Neural progenitor cell (in vitro differentiated cells): ENCODE results near the gene ALDOB.

Experiments used
- EZH2 ChIP-seq: fragments of 200-600 bp; sonication (generic); IDR thresholded peaks from 2 replicates; pipeline ENCODE4 v1.6.1; 2017; ENCODE audit warnings: antibody characterized with exemption, mild to moderate bottlenecking, moderate library complexity
- EZH2phosphoT487 ChIP-seq: fragments of 200-600 bp; sonication (generic); IDR thresholded peaks from 2 replicates; pipeline ENCODE4 v1.6.1; 2017; ENCODE audit warnings: antibody characterized with exemption
- TF ChIP-seq, protein P1 (sequence below): fragments of 200-600 bp; sonication (generic); IDR thresholded peaks from 2 replicates; pipeline ENCODE4 v1.5.1; 2017; ENCODE audit warnings: antibody characterized with exemption, mild to moderate bottlenecking

DNA sequence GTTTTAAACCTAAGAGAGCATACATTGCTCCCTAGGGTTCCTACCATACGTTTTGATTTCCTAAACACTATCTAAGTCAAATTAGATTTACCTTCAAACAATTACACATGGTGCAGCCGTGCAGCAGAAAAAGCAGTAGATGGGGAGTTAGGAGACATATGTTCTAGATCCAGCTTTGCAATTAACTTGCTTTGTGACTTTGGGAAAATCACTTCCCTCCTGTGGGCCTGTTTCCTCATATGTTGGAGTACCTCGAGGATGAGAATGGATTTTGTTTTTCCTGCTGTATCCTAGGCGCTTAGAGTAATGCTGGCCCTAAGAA lies 37.9 kb downstream of the ALDOB start:
- TF ChIP-seq, protein P1, sequence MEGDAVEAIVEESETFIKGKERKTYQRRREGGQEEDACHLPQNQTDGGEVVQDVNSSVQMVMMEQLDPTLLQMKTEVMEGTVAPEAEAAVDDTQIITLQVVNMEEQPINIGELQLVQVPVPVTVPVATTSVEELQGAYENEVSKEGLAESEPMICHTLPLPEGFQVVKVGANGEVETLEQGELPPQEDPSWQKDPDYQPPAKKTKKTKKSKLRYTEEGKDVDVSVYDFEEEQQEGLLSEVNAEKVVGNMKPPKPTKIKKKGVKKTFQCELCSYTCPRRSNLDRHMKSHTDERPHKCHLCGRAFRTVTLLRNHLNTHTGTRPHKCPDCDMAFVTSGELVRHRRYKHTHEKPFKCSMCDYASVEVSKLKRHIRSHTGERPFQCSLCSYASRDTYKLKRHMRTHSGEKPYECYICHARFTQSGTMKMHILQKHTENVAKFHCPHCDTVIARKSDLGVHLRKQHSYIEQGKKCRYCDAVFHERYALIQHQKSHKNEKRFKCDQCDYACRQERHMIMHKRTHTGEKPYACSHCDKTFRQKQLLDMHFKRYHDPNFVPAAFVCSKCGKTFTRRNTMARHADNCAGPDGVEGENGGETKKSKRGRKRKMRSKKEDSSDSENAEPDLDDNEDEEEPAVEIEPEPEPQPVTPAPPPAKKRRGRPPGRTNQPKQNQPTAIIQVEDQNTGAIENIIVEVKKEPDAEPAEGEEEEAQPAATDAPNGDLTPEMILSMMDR: no peak
- TF ChIP-seq EZH2 (no peak), EZH2phosphoT487 (no peak)
